Stimulated activated effector memory CD8-positive, alpha-beta T cell treated with anti-CD3 and anti-CD28 coated beads, Interleukin-12 subunit alpha, Interleukin-12 subunit beta, amount 100 ng/mL, for 72 hours (primary cell): ENCODE results near the gene SNX32.

Source experiments
- ATAC-seq: fragments of 150-1000 bp; cut with Tn5 transposase; 2 replicates; pipeline ENCODE4 v1.10.0; 2021
- DNase-seq, 2 donors: peaks; one replicate each; pipeline ENCODE4 v3.0.0; 2021 to 2022; ENCODE audit warnings: low spot score in 2 of 2
- H3K27ac Mint-ChIP-seq: one replicate; pipeline ENCODE4 v1.8.0; 2022; ENCODE audit warnings: mild to moderate bottlenecking, mixed read lengths
- H3K36me3 Mint-ChIP-seq: one replicate; pipeline ENCODE4 v1.8.0; 2022; ENCODE audit warnings: mild to moderate bottlenecking, mixed read lengths
- H3K4me1 Mint-ChIP-seq: one replicate; pipeline ENCODE4 v1.8.0; 2022; ENCODE audit warnings: mixed read lengths
- H3K4me3 Mint-ChIP-seq: one replicate; pipeline ENCODE4 v1.8.0; 2022; ENCODE audit warnings: mild to moderate bottlenecking, mixed read lengths
- H3K9me3 Mint-ChIP-seq: one replicate; pipeline ENCODE4 v1.8.0; 2022; ENCODE audit warnings: mixed read lengths

The SNX32 gene

GRCh38 chr11:65793144-65793581, 40.6 kb upstream of the SNX32 start:
- Mint-ChIP-seq H3K36me3 (no peaks in the 10 kb centered on the region), H3K27ac (peak overlapping the region; percentile 89), H3K9me3 (no peaks in the 10 kb centered on the region), H3K4me1 (peaks cover 34% of the 10 kb centered on the region), H3K4me3 (no peak overlapping the region)
- DNase-seq (no peak), ATAC-seq (no peak)

GRCh38 chr11:65793625-65794400, 40.0 kb upstream of the SNX32 start:
- DNase-seq (no peak), ATAC-seq (no peak)
- H3K36me3 Mint-ChIP-seq, result no peaks in the 10 kb centered on the region
- no peaks in the 10 kb centered on the region for H3K9me3 Mint-ChIP-seq
- no peak overlapping the region for H3K4me3 Mint-ChIP-seq
- peak overlapping the region; percentile 37 for H3K27ac Mint-ChIP-seq
- peaks cover 33% of the 10 kb centered on the region for H3K4me1 Mint-ChIP-seq

GRCh38 chr11:65794570-65795510, 38.9 kb upstream of the SNX32 start:
- peak overlapping the region; percentile 37 for H3K27ac Mint-ChIP-seq

GRCh38 chr11:65796726-65797601, 36.8 kb upstream of the SNX32 start:
- ATAC-seq (no peak), DNase-seq (no peak)
- Mint-ChIP-seq H3K36me3 (no peaks in the 10 kb centered on the region), H3K9me3 (no peaks in the 10 kb centered on the region), H3K4me3 (no peak overlapping the region), H3K27ac (no peak overlapping the region), H3K4me1 (peaks cover 18% of the 10 kb centered on the region)

More at GRCh38 chr11:65794570-65795510, 38.9 kb upstream of the SNX32 start:
- Mint-ChIP-seq H3K9me3 (no peaks in the 10 kb centered on the region), H3K36me3 (no peaks in the 10 kb centered on the region), H3K4me1 (peaks cover 37% of the 10 kb centered on the region), H3K4me3 (no peak overlapping the region)
- DNase-seq (no peak), ATAC-seq (no peak)

- Mint-ChIP-seq H3K4me3 (no peak overlapping the region), H3K36me3 (no peaks in the 10 kb centered on the region), H3K9me3 (no peaks in the 10 kb centered on the region), H3K27ac (no peak overlapping the region), H3K4me1 (peaks cover 11% of the 10 kb centered on the region)
- ATAC-seq (no peak), DNase-seq (no peak)
Measured at GRCh38 chr11:65797711-65798110, 36.1 kb upstream of the SNX32 start.

- DNase-seq (no peak), ATAC-seq (no peak)
- no peaks in the 10 kb centered on the region for H3K36me3 Mint-ChIP-seq
- no peak overlapping the region for H3K27ac Mint-ChIP-seq
- H3K4me3 Mint-ChIP-seq, result no peak overlapping the region
- peaks cover 8% of the 10 kb centered on the region for H3K4me1 Mint-ChIP-seq
- H3K9me3 Mint-ChIP-seq, result no peaks in the 10 kb centered on the region
Measured at GRCh38 chr11:65798882-65799281, 34.9 kb upstream of the SNX32 start.

DNA sequence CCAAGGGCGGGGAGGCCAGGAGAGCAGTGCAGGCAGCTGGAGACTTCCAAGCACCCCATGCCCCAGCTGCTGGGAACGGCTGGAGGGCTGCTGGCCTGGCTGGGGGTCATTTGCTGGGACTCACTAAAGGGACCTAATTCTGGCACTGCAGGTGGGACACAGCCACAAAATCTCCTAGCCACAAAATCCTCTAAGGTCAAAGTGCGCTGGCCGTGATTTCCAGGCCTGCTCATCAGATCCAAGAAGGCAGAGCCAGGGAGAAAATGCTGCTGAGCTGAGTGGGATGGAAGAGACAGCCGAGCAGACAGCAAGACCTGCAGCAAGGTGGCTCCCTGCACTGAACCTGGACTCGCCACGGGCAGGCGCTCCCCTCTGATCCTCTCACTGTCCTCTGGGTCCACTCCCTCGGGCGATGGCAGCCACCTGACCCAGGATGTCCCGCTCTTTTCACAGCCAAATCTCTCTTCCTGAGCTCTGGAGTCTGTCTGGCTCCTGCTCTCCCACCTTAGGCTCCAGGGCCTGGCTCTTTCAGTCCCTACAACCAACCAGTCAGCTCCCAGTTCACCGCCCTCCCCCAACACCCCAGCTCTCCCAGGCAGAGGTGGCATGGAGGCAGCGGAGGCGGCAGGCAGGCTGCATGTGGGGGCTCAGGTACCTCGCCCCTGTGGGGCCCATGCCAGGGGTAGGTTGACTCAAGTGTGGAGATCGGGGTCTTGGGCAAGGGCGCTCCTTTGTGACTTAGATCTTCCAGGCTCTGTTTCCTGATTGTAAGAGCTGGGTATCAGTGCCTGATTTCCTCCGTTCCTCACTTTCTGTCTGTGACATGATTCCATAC, 32.4 kb upstream of the SNX32 start:
- Mint-ChIP-seq H3K9me3 (no peaks in the 10 kb centered on the region), H3K4me3 (no peak overlapping the region), H3K36me3 (no peaks in the 10 kb centered on the region), H3K27ac (no peak overlapping the region), H3K4me1 (peaks cover 8% of the 10 kb centered on the region)
- ATAC-seq (no peak), DNase-seq (no peak)

GRCh38 chr11:65802841-65803240, 30.9 kb upstream of the SNX32 start:
- Mint-ChIP-seq H3K4me3 (no peak overlapping the region), H3K9me3 (no peaks in the 10 kb centered on the region), H3K27ac (no peak overlapping the region), H3K36me3 (no peaks in the 10 kb centered on the region), H3K4me1 (peaks cover 8% of the 10 kb centered on the region)
- DNase-seq (no peak), ATAC-seq (no peak)

DNA sequence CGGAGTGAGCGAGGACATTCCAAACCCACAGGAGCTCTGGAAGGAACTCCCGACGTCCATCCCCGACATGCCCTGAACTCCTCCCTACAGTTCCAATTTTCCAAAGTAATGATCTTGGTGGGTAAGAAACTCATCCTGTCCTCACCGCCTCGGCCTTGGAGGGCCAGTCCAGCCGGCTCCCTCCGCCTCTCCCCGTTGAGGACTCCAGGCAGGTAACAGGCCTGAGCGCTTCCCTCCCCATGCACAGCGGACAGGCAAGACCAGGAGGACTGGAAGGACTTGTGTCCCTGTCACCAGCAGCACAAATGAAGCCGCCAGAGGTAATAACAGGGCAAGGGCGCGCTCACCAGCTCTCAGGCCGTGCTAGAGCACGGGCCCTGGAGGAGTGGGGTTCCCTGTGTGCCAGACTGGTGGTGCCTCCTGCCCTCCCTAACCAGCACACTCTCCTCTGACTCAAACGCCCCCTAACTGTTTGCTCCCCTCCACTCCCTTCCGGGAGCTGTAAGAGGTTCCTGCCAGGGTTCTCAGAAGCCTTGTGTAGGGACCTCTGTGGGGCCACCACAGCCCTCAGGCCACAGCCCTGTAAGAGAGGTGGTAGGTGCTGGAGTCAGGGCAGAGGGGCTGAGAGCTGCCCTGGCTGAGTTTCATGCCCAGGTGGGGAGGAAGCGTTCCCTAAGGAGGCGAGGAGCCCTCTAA, 29.8 kb upstream of the SNX32 start:
- ATAC-seq (peak; percentile 47), DNase-seq (no peak)
- H3K36me3 Mint-ChIP-seq, result no peaks in the 10 kb centered on the region
- H3K9me3 Mint-ChIP-seq, result no peaks in the 10 kb centered on the region
- no peak overlapping the region for H3K4me3 Mint-ChIP-seq
- peaks cover 2% of the 10 kb centered on the region for H3K4me1 Mint-ChIP-seq
- H3K27ac Mint-ChIP-seq, result peak overlapping the region; percentile 32

- DNase-seq (no peak), ATAC-seq (no peak)
- Mint-ChIP-seq H3K4me3 (no peak overlapping the region), H3K9me3 (no peaks in the 10 kb centered on the region), H3K4me1 (no peaks in the 10 kb centered on the region), H3K36me3 (no peaks in the 10 kb centered on the region), H3K27ac (no peak overlapping the region)
Measured at GRCh38 chr11:65806979-65807378, 26.8 kb upstream of the SNX32 start.

DNA sequence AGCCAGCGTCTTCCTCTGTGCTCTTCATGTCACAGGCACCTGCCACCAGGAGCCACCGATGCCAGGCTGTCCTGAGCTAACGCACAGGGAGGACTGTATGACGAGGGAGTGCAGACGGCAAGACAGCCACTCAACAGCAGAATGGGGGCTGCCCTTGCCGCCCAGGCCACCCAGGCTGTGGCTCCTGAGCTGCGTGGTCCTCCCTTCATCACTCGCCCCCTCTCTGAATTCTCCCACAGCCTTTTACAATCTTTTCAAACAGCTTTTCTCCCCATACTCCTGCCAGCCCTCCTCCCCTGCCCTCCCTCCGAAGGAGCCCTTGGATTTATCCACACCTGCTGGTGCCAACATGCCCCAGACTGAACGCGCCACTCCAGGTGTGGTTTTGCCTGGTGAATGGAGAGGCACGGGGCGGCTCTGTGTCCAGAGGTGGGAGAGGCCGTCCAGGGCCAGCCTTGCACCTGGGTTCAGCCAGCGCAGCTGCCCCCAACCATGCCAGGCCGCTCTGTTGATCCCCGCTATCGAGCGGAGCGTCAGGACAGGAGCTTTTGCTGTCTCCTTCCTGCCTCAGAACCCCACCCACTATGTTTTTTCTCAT, 24.9 kb upstream of the SNX32 start:
- ATAC-seq (no peak), DNase-seq (no peak)
- Mint-ChIP-seq H3K4me3 (no peak overlapping the region), H3K27ac (no peak overlapping the region), H3K4me1 (no peaks in the 10 kb centered on the region), H3K36me3 (no peaks in the 10 kb centered on the region), H3K9me3 (no peaks in the 10 kb centered on the region)

DNA sequence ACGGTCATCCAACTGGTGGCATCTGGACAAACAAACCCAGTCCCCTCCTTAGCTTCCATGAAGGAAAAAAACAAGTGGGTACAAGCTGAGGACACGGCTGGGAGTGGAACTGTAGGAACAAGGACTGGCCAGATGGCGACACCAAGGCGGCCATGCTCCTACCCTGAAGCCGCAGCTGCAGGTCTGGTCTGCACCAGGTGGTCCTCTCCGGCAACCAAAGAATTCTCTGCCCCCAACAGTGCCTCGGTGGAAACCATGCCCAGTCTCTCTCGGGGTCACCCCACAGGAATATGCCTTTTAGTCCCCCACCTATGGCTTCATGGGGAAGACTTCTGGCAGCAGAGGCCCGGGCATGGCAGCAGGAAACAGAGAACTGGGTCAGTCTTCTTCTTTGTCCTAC, 24.3 kb upstream of the SNX32 start:
- H3K4me1 Mint-ChIP-seq, result no peaks in the 10 kb centered on the region
- DNase-seq (no peak), ATAC-seq (no peak)
- H3K9me3 Mint-ChIP-seq, result no peaks in the 10 kb centered on the region
- no peaks in the 10 kb centered on the region for H3K36me3 Mint-ChIP-seq
- no peak overlapping the region for H3K27ac Mint-ChIP-seq
- H3K4me3 Mint-ChIP-seq, result no peak overlapping the region

DNA sequence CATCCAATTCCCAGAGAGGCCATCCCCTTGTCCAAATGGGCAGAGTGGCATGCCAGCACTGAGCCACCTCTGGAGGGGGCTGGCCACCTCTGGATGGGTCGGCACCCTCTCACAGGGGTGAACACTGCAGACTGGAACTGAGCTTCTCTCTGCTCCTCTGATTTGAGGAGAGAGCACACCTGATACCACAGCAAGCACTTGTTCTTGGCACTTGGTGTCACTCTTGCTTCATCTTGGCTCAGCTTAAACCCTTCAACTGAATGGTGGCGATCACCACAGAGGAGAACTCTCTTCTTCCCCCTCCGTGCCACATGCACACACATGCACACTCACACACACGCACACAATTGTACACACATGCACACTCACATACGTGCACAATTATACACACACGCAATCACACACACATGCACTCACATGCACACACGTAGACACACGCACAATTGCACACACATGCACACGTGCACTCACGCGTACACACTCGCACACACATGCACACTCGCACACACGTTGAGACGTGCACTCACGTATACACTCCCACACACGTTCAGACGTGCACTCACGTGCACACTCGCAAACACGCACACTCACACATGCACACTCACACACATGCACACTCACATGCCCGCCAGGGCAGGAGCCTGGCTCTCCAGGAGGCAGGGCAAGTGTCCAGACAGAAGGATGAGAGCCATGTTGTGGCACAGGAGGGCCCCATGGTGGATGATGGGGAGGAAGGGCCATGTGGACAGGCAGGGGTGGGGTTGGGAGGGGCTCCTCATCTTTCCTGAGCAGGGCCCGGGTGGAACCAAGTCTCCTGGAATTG, 23.5 kb upstream of the SNX32 start:
- H3K4me3 Mint-ChIP-seq, result no peak overlapping the region
- H3K27ac Mint-ChIP-seq, result no peak overlapping the region
- ATAC-seq (peak; percentile 44), DNase-seq (no peak)
- H3K9me3 Mint-ChIP-seq, result no peaks in the 10 kb centered on the region
- no peaks in the 10 kb centered on the region for H3K36me3 Mint-ChIP-seq
- no peaks in the 10 kb centered on the region for H3K4me1 Mint-ChIP-seq
